ENCODE measurements around the gene CDH18. TPM values are rescaled to one million over a fixed set of nuclear protein-coding genes. Genes with fewer than 3 reads are reported as not detected.

The CDH18 gene
- total RNA-seq, 1 experiment from 2014 or later, result not detected

GRCh38 chr5:19488786-19489185, 499.2 kb downstream of the CDH18 start:
- no peak for DNase-seq (ENCODE audit: low spot score)

DNA sequence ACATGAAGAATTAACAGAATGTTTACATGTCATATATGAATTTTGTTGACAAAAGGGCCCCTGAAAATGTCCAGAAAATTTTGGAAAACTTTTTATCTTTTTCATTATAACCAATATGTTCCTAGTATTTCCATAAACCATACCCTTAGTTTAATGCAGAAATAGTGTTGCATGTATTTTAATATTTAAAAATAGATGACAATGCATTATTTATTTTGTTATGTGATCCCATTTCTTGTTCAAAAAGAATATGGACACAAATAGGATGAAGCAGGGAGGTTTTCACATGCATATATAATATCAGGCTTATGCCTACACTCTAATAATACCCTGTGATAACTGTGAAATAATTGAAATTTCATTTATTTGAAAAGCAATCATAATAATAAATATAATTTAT, 500.5 kb downstream of the CDH18 start:
- no peak for DNase-seq (ENCODE audit: low spot score)

DNA sequence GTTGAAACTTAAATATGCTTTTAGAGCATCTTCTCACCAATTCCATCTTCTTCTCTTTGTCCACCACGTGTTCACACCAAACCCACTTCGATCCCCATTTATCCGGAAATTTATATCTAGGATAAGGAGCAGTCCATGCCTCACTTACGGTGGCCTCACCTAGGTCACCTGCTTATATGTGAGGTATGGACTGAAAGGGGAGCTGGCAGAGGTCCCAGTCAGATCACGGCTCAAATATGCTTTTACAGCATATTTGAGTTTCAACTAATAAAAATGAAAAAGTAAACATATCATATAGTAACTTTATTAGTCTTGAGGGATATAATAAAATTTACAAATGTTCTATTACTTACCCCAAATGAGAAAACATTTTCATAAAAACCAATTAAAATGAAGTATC, 508.4 kb downstream of the CDH18 start:
- no peak for DNase-seq (ENCODE audit: low spot score)

DNA sequence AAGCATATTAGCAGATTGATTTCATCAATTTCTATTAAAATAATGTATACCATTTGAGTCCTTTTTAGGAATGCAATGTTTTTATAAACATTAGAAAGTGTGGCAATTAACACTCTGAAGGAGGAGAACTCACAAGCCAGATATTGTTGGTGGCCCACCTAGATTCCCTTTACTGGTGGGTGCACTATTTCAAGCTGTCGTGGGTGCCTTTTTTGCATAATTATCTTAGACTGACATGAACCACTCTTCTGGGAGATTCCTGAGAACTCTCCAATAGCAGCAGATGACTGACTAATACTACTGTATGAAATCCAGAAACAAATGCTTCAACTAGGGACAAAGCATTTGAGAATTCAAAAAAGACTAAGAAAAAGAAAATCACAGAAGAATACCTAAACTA, 526.0 kb downstream of the CDH18 start:
- no peak for DNase-seq (ENCODE audit: low spot score)

- DNase-seq (ENCODE audit: low spot score), result no peak
Observed at GRCh38 chr5:19424506-19424905, 563.5 kb downstream of the CDH18 start.
